Measurements from ENCODE around the gene TTC13.
A peak's percentile ranks its signal among the peaks of the same experiment; 100 is the strongest.

Gene TTC13

DNA sequence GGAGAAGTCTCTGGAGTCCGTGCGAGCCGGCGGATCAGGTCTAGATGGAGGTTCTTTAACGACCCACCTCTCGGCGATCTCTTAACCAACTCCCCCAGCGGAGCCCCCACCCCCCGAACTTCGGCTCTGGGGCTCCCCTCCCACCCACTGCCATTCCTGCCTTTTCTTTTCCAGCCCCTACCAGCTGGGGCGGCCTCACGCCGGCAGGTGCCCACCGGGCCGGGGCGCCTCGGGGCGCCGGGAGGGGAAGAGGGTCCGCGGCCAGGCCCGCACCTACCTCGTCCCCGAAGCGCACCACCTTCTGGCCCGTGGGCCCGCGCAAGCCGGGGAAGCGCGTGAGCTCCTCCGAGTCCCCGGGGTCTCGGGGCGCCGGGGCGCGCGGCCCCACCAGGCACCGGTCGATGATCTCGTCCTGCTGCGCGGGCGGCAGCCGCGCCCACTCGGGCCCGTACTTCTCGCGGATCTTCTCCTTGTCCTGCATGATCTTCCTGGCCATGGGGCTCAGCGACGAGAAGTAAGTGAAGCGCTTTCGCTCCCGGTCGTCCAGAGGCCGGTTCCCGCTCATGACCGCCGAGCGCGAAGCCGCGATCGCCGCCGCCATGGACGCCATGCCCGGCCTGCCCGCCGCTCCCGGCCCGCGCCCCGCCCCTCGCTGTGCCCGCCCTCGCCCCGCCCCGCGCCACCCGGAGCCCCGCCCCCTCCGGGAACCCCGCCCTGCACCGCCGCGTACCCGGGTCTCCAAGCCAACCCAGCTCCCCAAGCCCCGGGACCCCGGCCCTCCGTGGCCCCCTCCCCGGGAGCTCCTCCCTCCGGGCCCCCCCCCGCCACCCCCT, 110.5 kb downstream of the TTC13 start, which contains the start of gene C1orf198:
C1orf198 (minus strand) TSS at position 619 of the 833 bp plus-strand sequence; CDS start at position 610, 9 bp downstream.
- DNase-seq: no peak

DNA sequence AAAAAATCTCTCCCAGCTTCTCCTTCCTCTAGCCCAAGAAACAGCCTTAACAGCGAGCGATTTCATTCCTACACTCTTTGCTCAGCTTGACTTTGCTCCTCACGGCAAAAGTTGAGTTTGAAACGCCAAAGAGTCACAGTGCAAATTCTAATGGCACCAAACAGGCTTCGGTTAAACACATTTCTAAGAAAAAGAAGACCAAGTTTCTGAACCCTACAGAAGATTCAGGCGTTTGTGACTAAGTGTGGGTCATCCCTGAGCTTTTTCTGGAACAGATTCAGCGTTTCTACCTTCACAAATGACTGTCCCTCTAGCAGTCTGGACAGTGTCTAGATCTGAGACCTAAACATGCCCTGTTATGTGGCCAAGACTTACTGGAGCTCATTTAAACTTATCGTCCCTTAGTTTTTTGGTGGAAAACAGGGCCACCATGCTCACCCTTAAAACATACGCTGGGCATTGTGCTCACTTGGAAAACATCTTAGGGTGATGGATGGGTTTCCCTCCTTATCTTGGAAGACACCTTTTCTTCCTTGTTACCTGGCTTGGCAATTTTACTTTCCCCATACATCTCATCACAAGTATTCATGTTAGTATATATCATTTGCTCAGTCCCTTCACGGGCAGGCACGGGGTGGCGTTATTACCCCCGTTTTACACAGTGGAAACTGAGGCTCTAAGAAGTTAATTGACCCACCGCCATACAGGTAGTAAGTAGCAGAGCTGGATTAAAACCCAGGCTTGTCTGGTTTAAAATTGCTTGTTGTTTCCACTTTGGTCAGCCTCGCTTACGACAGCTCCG, 111.4 kb downstream of the TTC13 start:
- no peak for DNase-seq

DNA sequence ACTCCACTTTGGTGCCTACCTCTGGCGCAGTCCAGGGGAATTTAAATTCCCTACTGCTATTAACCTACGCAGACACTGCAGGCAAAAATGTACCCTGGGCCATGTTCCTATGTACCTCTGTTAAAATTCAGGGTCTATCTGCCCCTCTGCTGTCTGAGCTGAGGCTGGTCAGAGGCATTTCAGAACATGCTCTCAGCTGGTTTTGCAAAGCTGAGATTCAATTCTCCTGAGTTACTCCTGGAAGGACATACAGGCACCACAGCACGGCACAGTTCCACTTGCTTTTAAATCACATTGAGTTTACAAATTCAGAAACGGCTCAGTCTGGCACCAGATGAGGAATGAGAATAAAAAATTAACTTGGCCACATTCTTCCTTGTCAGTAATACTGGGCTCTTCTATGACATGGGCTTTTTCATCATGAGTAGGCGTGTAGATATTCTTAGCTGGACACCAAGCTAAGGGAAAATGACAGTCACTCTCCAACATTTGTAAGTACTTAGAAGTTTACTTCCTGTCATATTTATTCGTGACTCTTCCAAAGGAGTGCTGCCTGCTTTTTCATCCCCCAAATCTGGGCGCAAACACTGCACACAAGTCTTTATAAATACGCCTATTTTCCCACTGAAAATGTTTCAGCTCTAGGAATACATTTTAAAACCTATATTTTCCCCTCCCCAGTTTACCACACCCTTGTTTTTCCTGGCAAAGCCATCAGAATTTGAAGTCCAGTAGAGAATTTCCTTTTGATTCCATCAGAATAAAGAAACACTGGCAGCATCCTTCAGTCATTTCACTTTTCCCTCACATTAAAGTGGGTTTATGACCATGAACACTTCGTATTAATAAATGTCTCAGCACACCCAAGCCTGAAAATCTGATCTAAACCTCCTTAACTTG, 112.2 kb downstream of the TTC13 start:
- DNase-seq: no peak

DNA sequence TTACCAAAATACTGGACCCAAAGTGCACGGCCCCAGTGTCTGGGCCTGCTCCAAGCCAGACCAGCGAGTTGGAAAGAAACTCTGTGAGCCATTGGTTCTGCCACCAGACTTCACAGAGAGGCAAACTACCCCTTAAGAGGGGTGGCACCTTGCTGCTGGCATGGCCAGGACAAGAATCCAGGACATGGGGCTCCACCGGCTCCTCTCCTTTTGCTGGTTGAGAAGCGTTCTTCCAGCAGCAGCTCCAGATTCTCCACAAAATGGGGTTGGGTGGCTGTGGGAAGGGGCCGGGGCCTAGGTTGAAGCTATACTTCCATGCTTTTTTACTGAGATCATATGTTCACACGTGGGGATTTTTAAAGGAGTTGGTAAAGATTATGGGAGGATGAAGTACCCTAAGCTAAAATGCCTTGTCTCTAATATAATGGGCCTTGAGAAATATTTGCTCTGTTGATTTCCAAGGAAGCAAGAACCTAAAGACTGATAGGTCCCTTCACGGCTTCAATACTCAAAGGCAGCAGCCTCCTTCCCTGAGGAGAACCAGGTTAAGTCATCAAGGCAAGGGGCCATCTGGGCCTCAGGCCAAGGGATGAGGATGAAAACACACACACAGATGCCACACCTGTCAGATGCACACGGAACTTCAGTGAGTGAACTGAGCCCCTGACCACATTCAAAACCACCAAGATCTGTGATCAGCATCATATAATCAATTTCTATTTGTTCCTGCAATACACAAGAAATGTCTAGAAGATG, 113.4 kb downstream of the TTC13 start:
- DNase-seq: no peak

DNA sequence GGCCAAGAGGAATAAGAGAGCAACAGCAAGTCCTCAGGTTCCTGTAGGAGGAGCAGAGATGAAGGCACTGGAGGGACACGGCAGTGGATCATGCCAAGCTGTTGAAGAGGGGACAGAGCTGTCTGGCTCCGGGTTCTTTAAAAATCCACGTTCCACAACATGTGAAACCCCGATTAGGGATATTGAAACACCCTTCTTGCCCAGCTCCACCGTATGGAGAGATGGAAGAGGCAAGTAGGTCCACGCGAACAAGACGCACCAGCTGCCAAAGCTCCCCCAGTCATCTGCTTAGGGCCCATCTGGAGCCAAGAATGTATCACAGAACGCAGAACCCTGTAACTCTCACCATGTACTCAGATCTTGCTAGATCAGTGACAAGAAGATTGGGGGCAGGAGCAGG, 114.2 kb downstream of the TTC13 start:
- peak; percentile 29 for DNase-seq

DNA sequence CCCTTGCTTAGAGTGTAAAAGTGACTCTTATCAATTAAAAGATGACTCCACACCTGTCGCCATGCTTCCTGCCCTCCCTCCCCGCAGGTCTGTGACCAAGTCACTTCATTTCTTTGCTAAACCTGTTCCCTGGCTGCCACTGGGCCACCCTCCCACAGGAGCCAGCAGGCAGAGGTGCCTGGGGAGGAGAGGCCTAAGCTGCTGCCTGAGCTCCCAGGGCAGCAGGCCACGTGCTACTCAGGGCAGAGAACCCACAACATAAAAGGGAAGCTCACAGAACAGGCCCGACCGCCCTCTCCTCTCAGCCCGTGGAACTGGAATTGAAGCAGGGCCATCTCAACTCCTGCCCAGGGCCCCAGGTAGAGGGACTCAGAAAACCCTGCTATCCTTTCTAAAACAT, 115.2 kb downstream of the TTC13 start:
- DNase-seq: no peak

DNA sequence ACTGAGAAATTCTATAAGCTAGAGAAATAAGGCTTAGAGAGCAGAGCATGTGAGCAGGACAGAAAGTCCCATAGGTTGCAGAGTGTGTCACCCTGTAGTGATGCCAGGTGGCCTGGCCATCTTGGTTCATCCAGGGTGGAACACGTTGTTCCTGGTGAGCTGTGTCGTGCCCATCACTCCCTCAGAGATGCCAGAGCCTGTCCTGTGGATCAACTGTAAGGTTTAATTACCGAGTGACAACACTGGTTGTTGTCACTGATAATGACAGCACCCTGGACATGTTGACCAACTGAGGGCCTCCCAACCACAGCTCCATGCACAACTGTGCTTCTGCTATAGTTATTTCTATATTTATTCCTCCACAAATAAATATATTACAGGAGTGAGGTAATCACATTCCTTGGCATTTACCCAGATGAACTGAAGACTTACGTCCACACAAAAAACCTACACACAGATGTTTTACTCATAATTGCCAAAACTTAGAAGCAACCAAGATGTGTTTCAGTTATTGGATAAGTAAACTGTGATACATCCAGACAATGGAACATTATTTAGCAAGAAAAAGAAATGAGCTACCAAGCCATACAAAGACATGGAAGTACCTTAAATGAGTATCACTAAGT, 116.6 kb downstream of the TTC13 start:
- DNase-seq: no peak

DNA sequence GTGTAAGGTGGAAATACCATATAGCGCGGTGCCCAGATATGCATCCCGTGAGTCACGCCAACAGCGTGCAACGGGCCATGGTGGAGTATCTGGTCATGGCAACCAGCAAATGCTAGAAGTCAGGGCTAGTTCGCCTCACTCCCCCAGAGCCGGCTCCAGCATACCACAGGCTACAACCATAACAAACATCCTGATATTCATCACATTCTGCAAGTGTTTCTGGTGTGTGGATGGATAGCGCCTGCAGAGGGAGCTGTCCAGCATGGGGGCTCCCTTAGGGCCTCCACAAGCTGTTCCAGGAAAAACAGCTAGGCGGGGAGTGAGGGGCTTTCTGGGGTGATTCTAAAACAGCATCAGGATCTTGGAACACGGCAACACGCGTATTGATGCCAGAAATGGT, 117.2 kb downstream of the TTC13 start:
- DNase-seq: no peak

DNA sequence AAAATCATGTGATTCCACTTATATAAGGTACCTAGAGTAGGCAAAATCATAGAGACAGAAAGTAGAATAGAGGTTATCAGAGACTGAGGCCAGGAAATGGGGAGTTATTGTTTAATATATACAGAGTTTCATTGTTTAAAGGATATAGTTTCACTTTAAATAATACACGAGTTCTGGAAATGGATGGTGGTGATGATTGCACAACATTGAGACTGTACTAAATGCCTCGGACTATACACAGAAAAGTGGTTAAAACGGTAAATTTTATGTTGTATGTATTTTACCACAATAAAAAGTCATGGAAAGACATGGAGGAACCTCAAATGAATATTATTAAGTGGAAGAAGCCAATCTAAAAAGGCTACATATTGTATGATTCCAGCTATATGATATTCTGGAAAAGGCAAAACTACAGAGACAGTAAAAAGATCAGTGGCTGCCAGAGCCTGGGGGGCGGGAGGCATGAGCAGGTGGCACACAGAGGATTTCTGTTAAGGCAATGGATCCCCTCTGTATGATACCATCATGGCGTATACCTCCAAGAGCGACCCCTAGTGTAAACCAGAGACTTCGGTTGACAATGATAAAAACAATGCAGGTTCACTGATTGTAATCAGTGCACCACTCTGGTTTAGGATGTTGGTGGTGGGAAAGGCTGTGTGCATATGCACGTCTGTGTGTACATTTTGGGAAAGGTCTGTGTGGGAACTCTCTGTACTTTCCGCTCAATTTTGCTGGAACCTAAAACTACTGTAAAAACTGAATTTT, 117.9 kb downstream of the TTC13 start:
- no peak for DNase-seq

DNA sequence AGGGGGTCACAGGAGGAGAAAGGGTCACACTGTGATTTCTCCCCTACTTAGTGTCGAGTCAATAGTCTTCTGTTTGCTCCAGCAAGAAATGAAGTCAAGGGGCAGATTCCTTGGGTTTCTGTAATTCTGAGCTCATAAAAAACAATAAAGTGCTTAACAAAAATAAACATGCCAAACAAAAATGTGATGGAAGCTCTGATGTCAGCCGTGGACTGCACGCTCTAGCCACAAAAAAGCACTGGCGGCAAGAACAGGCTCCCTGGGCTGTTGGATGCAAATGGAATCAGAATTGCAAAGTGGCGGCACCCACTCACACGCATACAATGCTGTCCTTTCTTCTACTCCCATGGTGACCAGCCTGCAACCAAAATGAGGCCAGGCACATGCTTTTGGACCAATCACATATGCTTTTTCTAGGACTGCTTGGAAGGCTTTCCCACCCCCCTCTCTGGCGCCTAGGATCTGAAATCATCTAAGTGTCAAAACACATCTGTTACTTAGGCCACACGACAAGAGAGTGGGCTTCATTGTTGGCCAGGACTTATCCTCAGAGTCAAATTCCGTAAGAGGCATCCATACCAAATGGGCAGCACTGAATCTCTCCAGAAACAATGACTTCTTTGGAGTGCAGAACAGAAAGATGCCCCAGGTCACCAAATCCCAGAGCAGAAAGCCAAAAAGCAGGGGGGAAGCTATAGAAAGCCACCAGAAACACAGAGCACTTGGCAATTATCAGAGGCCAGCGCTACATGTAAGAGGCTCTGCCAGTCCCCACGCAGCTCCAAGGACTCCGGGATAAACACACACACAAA, 119.5 kb downstream of the TTC13 start:
- DNase-seq: no peak

DNA sequence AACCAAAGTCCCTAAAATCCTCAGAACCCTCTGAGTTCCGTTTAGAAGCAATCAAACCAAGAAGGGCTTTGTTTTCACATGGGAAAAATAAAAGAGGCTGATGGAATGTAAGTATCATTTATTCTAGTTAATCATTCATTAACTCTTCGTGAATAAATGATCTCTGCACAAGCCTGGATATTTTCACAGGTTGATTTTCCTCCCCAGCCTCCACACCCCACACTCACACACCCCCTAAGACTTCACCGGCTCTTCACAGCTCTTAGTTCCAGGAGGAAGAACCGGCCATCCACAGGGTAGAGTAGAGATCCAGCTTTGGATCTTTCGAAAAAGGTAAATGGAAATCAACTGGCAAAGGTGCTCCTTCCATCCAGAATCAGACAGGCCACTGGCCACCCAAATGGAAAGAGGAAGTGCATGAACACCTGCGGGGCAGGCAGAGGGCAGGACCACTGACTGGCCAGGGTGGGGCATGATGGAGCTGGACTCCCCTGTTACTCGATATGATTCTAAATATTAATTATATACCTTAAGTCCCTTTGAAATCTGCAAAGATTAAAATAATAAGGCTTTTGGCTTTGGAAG, 120.3 kb downstream of the TTC13 start:
- no peak for DNase-seq

DNA sequence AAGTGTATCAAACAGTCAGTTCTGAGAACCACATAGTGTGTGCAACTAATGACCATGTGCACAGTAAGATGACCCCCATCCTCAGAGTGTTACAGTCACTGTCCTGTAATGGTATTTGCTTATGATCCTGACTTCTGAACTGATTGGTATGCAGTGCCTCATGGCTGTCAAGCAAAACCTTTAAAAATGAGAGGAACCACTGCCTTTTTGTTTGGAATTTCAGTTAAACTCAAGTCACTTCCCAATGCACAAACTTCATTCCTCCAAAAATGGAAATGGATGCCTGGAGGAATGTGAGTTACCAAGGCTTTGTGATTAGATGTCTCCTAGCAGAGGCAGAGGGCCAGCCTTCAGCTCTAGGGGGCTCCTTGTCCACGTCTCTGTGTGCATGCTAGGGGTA, 120.8 kb downstream of the TTC13 start:
- no peak for DNase-seq

DNA sequence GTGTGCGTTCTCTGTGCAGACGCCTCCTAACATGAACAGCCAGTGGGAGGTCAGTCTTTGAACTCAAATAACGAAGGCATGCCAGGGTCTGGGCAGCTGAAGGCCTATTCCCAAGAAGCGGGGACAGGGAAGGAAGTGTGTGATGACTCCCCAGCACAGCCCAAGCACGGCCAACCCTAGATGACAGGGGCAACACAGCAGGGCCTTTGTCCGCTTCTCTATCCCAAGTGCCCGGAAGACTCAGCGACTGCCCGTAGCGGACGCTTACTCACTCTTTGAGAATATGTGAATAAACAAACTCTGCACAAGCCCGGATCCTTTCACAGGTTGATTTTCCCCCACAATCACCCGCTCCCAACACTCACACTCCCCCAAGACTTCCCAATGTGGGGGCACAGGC, 121.6 kb downstream of the TTC13 start:
- no peak for DNase-seq

Data from DMS 273 treated with DMSO at 0.1 percent for 48 hours (cell line).